Measurements from ENCODE around the gene GPR85. TPM values are rescaled to one million over a fixed set of nuclear protein-coding genes. Genes with fewer than 3 reads are reported as not detected.
"Not testable (repeated sequence)": the region's sequence is repeated elsewhere in the genome, so short reads cannot be mapped to it uniquely, and the experiment has no call there.

GPR85 gene, protein sequence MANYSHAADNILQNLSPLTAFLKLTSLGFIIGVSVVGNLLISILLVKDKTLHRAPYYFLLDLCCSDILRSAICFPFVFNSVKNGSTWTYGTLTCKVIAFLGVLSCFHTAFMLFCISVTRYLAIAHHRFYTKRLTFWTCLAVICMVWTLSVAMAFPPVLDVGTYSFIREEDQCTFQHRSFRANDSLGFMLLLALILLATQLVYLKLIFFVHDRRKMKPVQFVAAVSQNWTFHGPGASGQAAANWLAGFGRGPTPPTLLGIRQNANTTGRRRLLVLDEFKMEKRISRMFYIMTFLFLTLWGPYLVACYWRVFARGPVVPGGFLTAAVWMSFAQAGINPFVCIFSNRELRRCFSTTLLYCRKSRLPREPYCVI
- not detected in 2 replicates for total RNA-seq (2014; rRNA removed; shearing (Covaris generic))

DNA sequence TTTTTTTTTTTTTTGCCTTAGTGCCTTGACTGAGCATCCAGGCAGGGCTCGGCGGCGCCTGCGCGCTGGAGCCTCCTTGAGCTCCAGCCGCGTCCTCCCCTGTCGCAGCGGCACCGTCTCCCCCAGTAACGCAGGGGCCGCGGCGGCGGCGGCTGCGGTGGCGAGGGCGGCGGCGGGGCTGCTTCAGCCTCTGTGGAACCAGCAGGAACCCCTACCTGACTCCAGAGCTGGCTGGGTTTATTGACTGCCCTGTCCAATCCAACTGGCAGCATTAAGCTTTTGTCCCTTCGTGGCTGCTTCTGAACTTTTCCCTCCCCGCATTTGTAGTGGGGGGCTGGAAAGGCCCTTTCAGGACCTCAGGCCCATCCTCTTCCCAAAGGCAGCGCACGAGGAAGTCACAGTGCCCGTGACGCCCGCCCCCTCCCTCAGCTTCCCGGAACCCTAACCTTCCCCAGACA lies at the start of gene GPR85:
GPR85 (minus strand) TSS at position 397 of the 458 bp plus-strand sequence. CDS start 2,106 bp downstream, outside the sequence.
- no peak for DNase-seq (ENCODE audit: low spot score)

DNA sequence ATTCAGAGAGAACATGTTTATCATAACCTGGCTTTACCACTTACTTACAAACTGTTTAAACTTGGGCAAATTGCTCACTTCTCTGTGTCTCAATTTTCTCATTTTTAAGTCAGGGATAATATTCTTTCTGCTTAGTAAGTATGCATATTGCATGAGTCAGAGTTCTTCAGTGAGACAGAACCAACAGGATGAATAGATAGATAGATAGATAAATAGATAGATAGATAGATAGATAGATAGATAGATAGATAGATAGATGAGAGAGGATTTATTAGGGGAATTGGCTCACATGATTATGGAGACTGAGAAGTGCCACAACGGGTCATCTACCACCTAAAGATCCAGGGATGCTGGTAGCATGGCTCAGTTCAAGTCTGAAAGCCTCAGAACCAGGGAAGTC lies 47.4 kb upstream of the GPR85 start:
- no peak for DNase-seq (ENCODE audit: low spot score)

DNA sequence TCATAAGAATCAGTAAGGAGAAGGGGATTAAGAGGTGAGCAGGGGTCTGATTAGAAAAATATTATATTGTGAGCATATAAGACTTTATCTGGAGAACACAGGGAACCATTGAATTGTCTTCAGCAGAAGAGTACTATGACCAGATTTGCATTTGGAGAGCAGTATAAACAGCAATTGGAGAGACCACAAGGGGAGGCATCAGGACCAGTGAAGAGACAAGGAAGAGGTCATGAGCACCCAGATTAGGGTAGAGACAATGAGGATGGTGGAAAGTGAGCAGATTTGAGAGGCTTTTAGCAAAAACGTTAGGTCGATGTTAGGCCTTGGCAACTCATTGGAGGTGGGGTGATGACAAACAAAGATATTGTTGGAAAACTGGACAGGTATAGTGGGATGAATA lies 44.7 kb upstream of the GPR85 start:
- no peak for DNase-seq (ENCODE audit: low spot score)

DNA sequence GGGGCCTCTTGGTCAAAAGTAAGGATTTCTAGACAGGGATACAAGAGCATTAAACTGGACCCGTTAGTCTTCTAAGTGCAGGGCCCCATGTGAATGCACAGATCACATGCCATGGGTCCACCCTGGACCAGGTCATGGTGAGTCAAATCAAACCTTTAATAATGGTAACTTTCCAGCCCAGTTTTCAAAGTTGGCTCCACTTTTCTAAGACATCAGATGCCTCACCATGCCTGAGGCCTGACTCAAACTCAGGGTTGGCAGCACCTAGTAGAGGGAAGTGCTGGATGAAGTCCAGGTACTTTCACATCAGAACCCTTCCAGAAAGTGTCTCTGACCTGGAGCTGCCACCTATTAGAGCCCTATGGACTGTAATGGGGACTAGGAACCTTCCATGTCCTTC lies 41.4 kb upstream of the GPR85 start:
- DNase-seq (ENCODE audit: low spot score): no peak

DNA sequence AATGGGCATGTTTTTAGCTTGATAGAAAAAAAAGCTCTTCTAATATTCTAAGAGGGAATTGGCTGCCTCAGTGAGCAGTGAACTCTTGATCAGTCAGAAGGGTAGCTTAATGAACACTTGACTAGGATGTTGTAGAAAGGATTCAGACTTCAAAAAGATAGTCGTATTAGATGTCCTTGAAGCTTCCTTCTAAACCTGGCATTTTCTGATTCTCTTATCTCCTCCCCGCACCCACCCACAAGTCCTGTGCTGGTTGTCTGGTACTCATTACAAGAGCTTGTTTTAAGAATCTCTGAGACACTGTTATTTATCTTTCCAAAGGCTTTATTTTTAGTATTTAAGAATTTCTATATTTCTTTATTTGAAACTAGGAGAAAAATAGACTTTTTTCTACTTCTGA lies 39.1 kb upstream of the GPR85 start:
- no peak for DNase-seq (ENCODE audit: low spot score)

DNA sequence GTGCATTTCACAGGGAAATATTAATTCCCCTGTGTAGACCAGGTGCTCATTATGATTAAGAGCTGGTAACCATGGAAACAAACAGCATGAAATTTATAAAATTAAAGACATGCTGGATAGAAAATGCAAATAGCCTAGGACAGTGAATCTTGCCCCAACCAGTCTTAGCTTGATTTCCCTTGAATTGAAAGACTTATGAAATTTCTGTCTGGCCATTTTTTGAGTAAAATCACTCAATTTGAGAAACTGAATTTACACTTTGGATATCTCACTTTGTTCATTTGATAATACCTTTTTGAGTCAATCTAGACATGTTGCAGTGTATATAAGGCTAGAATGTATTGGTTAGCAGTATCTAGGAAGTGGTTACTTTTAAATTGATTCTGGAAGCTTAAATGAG lies 36.1 kb upstream of the GPR85 start:
- no peak for DNase-seq (ENCODE audit: low spot score)

DNA sequence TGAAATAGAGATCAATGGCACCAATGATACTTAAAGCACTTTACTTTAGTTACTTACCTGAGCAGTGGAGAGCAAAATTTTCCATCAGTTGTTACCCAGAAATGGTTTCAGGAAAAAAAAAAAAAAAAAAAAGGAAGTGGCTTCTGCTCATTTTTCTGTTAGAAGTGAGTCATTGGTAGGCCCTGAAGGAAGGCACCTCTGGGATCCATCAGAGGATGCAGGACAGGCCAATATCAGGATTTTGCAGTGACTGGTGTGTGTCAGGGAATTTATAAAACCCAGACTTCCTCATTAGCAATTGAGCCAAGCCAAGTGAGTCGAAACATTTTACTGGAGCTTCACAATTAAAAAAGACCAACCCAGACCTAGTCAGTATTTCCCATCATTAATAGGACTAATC lies 34.0 kb upstream of the GPR85 start:
- no peak for DNase-seq (ENCODE audit: low spot score)

DNA sequence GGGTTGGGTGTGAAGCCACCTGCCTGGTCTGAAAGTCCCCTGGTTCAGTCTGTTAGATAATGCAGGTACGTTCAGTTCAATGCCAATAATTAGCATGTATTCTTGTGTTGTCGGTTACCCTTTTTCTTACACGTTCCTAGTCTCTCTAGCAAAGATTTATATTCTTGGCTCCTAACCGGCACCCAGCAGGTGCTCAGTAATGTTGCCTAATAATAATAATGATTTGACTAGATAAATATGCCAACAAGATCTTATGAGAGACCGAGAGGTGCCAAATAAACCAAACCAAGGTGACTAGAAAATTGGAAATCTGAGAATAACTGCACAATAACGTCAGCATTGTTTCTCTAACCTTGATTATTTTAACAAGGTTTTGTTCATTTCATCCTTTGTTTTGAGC lies 32.8 kb upstream of the GPR85 start:
- DNase-seq (ENCODE audit: low spot score): no peak

DNA sequence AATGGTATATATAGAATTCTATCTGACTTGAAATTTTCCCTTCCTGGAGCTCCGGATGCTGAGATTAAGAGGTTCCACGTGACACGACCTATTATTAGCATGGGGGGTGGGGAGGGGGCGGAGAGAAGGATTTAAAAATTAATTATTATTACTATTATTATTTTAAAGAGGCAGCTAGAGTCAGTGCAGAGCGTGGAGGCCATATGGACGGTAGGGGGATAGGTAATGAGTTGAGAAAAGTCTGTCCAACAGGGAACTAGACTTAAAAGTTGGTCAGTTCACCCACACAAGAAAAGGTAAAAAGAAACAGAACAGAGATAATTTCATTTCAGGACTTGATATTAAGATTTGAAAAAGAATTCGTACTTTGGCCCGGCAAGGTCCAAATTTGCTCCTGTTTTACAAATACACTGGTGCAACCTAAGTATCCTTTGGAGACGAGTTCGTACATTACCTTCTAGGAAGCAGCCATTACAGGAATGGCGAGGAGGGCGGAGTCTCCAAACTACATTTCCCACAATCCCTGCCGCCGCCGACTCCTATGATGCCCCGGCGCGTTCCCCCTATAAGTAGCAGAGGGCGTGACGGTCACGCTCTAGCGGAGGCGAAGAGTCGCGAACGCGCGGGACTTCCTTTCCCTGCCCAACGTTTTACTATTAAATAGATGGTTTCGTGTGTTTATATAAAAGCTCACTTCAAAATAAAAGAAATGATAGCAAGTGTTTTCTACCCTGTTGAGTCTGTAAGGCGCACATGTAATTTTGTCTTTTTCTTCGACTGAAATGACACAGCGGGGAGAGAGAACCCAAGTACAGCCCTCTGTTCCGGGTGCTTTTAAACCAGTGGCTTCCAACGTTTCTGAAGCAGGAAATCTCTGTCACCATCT lies 31.7 kb upstream of the GPR85 start, which contains the start of gene SMIM30:
SMIM30 (minus strand) TSS at position 481 of the 886 bp plus-strand sequence. CDS start 976 bp downstream, outside the sequence.
- peak; percentile 96 for DNase-seq (ENCODE audit: low spot score)

DNA sequence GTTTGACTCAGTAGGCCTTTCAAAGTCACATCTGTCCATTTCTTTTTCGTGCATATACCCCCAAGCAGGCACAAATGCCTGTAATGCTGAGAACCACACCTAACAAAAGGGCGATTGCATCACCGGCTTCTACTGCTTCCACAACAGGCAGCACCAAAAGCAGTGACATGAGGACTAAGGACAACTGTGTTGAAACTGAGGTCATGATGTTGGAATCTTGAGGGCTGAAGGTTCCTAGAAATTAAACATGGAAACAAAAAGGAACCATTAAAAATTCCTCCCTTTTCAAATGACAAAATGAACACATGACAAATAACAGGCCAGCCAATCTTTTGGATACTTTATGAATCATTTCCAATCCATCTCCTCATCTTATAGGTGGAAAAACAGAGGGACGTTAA lies 30.7 kb upstream of the GPR85 start:
- DNase-seq (ENCODE audit: low spot score): not testable (repeated sequence)

DNA sequence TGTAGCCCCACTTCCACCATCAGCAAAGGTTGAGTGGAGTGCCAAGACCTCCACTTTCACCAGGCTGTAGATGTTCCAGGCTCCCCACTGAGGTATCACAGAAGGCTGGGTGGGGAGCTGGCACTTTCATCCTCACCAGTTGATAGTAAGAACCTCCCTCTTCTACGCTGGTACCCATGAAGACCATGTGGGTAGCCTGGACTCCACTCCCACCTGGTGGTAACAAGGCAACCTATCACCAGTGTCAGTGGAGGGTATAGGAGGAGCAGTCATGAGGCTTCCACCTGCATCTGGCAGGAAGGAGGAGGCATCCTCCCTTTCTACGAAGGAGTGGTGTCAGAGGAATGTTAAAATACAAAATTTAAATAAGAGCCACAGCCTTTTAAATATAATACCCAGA lies 27.3 kb upstream of the GPR85 start:
- peak; percentile 13 for DNase-seq (ENCODE audit: low spot score)

DNA sequence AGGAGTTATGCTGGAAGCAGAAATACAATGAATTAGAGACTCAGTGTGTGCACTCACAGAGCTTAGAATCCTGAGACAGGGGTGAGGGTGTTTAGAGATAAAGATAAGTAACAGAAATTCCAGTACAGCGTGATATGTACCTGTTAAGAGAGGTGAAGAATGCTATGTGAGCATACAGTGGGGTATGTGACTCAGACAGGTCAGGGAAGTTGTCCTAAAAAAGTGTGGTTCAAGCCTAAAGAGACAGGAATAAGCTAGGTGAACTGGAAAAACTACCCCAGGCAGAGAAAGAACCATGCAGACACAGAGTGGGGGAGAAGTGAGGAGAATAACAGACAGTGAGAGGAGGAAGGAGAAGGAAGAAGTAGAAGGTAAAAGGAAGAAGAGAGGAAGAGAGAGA lies 23.1 kb upstream of the GPR85 start:
- DNase-seq (ENCODE audit: low spot score): no peak

DNA sequence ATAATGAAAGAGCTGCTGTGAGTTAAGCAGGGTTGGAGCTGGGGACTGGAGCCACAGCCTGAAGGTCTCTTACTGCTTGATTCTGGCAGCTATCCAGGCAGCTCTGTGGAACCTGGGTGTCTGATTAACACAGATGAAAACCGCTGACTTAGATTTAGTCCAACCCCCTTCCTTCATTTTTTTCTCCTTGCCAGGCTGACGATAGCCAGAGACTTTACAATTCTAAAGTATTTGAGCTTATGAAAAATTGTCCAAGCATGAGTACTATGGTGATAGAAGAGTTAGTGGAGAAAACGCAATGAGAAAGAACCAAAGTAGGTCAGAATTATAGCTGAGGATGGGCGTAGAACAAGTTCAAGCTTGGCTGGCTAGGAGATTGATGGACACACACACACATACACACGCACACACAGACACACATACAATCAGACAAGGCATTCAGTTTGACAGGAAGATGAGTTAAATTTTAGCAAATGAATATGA lies 13.5 kb upstream of the GPR85 start:
- no peak for DNase-seq (ENCODE audit: low spot score)

DNA sequence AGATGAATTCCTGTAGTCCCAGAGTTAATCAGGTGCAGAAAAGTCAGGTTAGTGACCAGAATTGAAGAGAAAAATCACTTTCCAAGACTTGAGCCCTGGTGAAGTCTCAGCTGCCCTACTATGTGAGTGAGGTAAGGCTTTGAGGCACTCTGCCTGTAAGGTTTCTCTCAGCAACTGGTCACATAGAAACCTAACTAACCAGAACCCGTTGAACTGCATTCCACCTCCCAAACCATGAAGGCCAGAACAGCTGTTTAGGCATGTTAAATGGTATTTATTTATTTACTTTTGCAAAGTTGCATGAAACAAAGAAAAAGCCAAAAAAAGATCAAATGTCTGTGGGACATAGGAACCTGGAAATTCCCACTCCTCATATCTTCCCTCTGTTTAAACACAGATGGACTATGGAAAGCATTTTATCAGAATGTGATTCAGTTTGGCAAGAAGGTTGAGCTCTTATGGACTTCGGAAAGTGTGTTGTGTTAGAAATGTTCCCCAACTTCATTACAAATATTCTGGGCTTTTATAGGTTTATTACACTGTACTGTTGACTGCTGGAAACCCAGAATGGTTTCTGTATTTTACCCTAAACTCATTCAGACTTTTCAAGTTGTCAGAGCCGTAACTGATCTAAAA lies 12.8 kb upstream of the GPR85 start:
- DNase-seq (ENCODE audit: low spot score): no peak

DNA sequence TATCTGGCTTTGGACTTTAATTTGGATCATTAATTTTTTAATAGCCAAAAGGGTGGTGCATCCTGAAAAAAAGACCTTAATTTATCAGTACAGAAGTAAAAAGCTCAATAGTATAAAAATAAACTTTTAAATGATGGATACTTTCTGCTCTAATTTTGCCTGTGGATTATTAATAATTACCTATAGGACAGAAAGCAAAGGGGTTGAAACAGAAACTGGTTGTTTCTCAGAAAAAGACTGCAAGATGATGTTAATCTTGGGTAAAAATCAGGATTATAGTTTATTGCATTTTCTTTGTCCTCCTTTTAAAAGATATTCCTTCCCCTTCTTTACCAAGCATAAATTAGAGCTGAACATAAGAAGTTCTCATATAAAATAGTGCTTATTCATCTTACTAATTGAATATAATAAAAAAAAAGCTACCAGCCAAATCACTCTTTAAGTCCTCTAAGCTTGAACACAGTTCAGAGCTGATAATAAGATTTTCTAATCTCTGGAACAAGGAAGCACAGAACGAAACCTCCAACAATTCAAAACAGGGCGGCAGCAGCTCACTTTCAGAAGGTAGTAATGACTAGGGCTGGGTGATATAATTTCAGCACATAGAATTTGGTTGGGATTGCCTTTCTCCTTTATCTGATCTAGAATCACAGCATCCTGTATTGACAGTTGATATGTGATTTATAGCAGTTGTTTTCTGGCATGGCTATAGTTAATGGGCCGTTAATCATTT lies 8.1 kb upstream of the GPR85 start:
- DNase-seq (ENCODE audit: low spot score): no peak

DNA sequence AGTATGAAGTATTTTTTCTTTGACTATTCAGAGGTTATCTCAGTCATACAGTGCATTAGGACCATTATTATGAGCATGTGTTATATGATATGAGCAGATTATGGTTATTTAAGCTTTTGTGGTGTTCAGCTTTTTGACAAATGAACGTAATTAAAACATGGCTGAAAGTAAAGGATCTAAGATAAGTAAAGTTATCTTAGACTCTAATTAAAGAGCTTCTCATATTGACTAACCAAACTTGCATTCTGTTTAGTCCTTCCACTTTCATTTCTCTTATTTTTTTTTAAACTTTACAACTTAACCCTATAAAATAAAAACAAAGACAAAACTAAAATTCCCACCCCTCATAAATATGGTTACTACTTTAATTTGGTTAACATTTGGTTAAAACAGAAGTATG lies 6.9 kb upstream of the GPR85 start:
- no peak for DNase-seq (ENCODE audit: low spot score)

DNA sequence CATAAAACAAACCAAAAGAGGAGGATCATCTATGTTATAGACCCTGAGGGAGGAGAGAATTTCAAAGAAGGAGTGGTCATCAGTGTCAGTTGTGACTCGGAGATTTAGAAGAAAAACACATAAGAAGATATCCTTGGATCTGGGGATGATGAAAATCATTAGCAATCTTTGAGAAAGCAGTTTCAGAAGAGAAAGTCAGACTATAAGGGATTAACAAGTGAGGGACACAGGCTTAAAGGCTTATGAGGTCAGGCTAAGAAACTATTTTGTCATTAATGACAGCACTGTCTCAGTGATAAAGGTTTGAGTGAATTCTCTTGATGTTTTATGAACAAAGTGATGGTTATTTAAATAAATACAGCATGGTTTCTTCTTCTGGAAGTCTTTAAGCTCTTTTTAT lies 6.1 kb upstream of the GPR85 start:
- DNase-seq (ENCODE audit: low spot score): no peak

DNA sequence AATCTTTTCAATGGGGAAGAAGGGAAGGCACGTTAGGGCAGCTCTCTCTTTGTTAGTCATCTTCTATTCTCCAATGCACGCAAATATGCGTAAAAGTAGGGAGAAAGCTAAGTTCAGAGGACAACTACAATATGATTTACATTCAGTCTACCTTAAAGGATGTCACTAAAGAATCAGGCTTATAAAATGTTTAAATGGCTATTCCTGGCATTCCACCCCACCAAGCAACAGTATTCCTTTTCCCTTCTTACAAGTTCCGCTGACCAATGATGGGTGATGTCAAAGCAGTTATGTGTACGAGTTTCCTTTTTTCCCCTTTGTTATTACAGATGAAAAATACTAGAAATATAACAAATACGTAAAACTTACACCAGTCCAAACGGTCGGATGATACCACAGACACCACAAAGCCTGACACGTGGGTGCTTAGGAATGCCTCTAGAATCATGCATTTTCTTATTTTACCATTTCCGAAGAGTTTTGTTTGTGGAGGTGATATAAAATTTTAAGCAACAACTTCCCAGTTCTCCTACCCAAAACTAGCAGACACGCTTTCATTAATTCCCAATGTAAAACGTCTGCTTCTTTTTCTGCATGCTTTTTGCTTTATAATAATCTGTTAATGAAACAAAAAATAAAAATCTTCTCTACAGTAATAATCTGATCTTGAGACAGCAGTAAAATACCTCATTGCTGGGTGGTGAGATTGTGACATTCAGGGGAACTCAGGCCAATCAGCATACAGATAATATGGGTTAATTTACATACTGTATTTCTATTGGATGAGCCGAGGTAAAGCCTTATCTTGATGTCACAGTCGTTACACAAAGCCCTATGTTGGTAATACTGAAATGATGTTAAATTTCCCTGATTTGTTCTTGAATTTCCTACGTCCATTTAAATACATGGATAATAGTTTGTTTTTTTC lies 708 bp upstream of the GPR85 start:
- DNase-seq (ENCODE audit: low spot score): no peak

DNA sequence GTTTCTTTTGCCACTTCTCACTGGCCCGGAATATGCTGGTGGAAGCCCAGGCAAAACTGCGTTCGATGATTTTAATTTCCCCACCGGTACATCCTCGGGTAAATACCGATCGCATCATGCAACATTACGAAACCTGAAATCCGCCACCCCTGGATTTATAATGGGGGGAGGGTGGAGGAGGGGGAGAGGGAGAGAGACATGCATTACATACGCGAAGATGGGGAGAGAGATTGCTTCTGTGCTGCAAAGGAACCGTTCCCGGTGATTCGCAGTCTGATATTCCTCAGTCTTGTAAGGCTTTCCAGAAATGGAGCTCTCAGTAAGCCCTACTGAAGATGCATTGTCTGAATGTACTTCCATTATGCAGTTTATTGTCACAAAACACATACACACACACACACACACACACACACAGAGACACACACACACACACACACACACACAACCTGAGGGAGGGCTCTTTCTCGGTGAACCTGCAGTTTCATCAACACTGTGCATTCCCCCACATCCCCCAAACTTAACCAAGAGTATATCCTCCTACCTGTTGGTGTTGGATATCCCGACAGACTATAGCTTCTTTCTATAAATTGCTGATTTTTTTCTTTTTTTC lies 741 bp downstream of the GPR85 start:
- no peak for DNase-seq (ENCODE audit: low spot score)

All from HT-29 (cell line).